Keratinocyte (primary cell): ENCODE results near the gene SLX4. TPM values are rescaled to one million over a fixed set of nuclear protein-coding genes. Genes with fewer than 3 reads are reported as not detected.

ENCODE experiments used
- DNase-seq: peaks from one replicate; pipeline ENCODE4 v3.0.0-alpha.2; 2011; ENCODE audit warnings: low read depth, missing footprints, low spot score
- FAIRE-seq: peaks from 2 replicates; lab custom pipeline; 2011; peaks lifted over from hg19 to GRCh38; lab: Jason Lieb, UNC
- H2AFZ ChIP-seq: 2 replicates; pipeline ENCODE4 v1.6.0; 2012; ENCODE audit warnings: low read length, control low read depth, inconsistent platforms; ENCODE audit not compliant: control insufficient read depth
- H3K27ac ChIP-seq: 2 replicates; pipeline ENCODE4 v1.5.1; 2011; ENCODE audit warnings: low read length; ENCODE audit not compliant: control insufficient read depth, insufficient read depth
- H3K27me3 ChIP-seq: 3 replicates; pipeline ENCODE4 v1.6.0; 2011; ENCODE audit warnings: low read length; ENCODE audit not compliant: control insufficient read depth, insufficient read depth; ENCODE audit errors: extremely low read depth
- H3K36me3 ChIP-seq, 2 experiments: 2 replicates in 1 of 2; 3 replicates in 1 of 2; pipeline ENCODE4 v1.5.1; 2011; ENCODE audit warnings: low read length in 2 of 2, mild to moderate bottlenecking in 1 of 2; ENCODE audit not compliant: control insufficient read depth in 2 of 2, insufficient read depth in 2 of 2; ENCODE audit errors: extremely low read depth in 1 of 2
- H3K4me1 ChIP-seq: 3 replicates; pipeline ENCODE4 v1.5.1; 2011; ENCODE audit warnings: low read length; ENCODE audit not compliant: control insufficient read depth, insufficient read depth; ENCODE audit errors: extremely low read depth
- H3K4me2 ChIP-seq: 3 replicates; pipeline ENCODE4 v1.6.0; 2011; ENCODE audit warnings: low read depth, low read length; ENCODE audit not compliant: control insufficient read depth, insufficient read depth; ENCODE audit errors: extremely low read depth
- H3K4me3 ChIP-seq, 3 experiments: fragments of 200-600 bp in 1 of 3; sonication (generic) in 1 of 3; 2 replicates in 2 of 3; 3 replicates in 1 of 3; pipeline ENCODE4 v1.5.1; 2011 to 2016; ENCODE audit warnings: low read length in 3 of 3, mild to moderate bottlenecking in 3 of 3, control low read depth in 2 of 3, inconsistent platforms in 1 of 3, low read depth in 1 of 3, mixed read lengths in 1 of 3, mixed run types in 1 of 3, moderate library complexity in 1 of 3; ENCODE audit not compliant: control insufficient read depth in 2 of 3, insufficient read depth in 2 of 3; ENCODE audit errors: extremely low read depth in 1 of 3
- H3K79me2 ChIP-seq: 2 replicates; pipeline ENCODE4 v1.6.0; 2012; ENCODE audit warnings: low read length; ENCODE audit not compliant: control insufficient read depth, insufficient read depth
- H3K9ac ChIP-seq: 3 replicates; pipeline ENCODE4 v1.6.0; 2011; ENCODE audit warnings: low read length; ENCODE audit not compliant: control insufficient read depth, insufficient read depth; ENCODE audit errors: extremely low read depth
- H3K9me1 ChIP-seq: 3 replicates; pipeline ENCODE4 v1.6.0; 2011; ENCODE audit warnings: low read length; ENCODE audit not compliant: control insufficient read depth, insufficient read depth; ENCODE audit errors: extremely low read depth
- H3K9me3 ChIP-seq: 2 replicates; pipeline ENCODE4 v1.5.1; 2012; ENCODE audit warnings: low read depth, low read length; ENCODE audit not compliant: control insufficient read depth
- H4K20me1 ChIP-seq: 3 replicates; pipeline ENCODE4 v1.6.0; 2011; ENCODE audit warnings: low read length; ENCODE audit not compliant: control insufficient read depth, insufficient read depth; ENCODE audit errors: extremely low read depth
- CTCF ChIP-seq, 3 experiments: IDR thresholded peaks in 1 of 3; conservative IDR thresholded peaks in 1 of 3; optimal IDR thresholded peaks in 1 of 3; 2 replicates in 2 of 3; 3 replicates in 1 of 3; pipeline versions ENCODE3 to v1.5.1; 2011; ENCODE audit warnings: low read length in 3 of 3, mild to moderate bottlenecking in 3 of 3, moderate library complexity in 2 of 3, control low read depth in 1 of 3, inconsistent platforms in 1 of 3; ENCODE audit not compliant: insufficient read depth in 2 of 3; ENCODE audit errors: extremely low read depth in 1 of 3
- EZH2 ChIP-seq: IDR thresholded peaks from one replicate; pipeline ENCODE4 v1.6.1; 2012; ENCODE audit warnings: inconsistent platforms, mild to moderate bottlenecking, low read length, moderate library complexity
- dilution Hi-C: fragments of 300-500 bp; cut with MboI; formaldehyde crosslinking; loops from one replicate; pipeline ENCODE4 v1.7.0; 2020; ENCODE audit warnings: low sequenced_read_pairs; ENCODE audit not compliant: extremely low pct_ligation_motif_present
- polyA plus RNA-seq, 5 experiments: library from polyadenylated mRNA; depleted of rRNA in 3 of 5; stranded (reverse) in 3 of 5; stranded (forward) in 1 of 5; unstranded in 1 of 5; fragments of >200 nt; gene quantifications; 1 replicate in 1 of 5; 2 replicates in 3 of 5; 3 replicates in 1 of 5; pipeline versions ENCODE4 v1.2.1 to v1.2.3, GENCODE V29; 2011 to 2012; ENCODE audit warnings: missing spikeins in 2 of 5, low read depth in 1 of 5, low replicate concordance in 1 of 5

Gene SLX4
- polyA plus RNA-seq, 1 donor (not counting 4 experiments of a cell fraction or from before 2014, with no cell fraction given), result 2.0 TPM

- Histone ChIP-seq H3K9me1 (no peaks in the 10 kb centered on the region), H3K79me2 (no peaks in the 10 kb centered on the region), H3K27me3 (no peaks in the 10 kb centered on the region), H3K27ac (no peak overlapping the region), H3K4me1 (no peaks in the 10 kb centered on the region), H3K9me3 (no peaks in the 10 kb centered on the region), H3K9ac (no peak overlapping the region), H3K4me2 (no peak overlapping the region), H4K20me1 (no peaks in the 10 kb centered on the region), H3K4me3 (no peak overlapping the region), H3K36me3 (peaks cover 5 to 15% of the 10 kb centered on the region in 2 experiments), H2AFZ (no peak overlapping the region)
- no peak for DNase-seq
- FAIRE-seq, result no peak
- dilution Hi-C loops, result no loop called here
- TF ChIP-seq CTCF (optimal IDR thresholded peaks at IDR 0.05 in 1 of 3, IDR thresholded peaks at IDR 0.05 in 1 of 3, conservative IDR thresholded peaks at IDR 0.05 in 1 of 3; ENCODE audit: extremely low read depth in 1 of 3, insufficient read depth in 2 of 3, low read length in 3 of 3) (no peak), EZH2 (no peak)
Measured at GRCh38 chr16:3590736-3591435, 20.5 kb downstream of the SLX4 start.

GRCh38 chr16:3589991-3590701, 21.3 kb downstream of the SLX4 start:
- FAIRE-seq, result no peak
- H3K27ac ChIP-seq, result no peak overlapping the region
- H3K36me3 ChIP-seq, result peaks cover 5 to 15% of the 10 kb centered on the region in 2 experiments

More at GRCh38 chr16:3589991-3590701, 21.3 kb downstream of the SLX4 start:
- no peak for TF ChIP-seq EZH2
- TF ChIP-seq CTCF (optimal IDR thresholded peaks at IDR 0.05 in 1 of 3, IDR thresholded peaks at IDR 0.05 in 1 of 3, conservative IDR thresholded peaks at IDR 0.05 in 1 of 3; ENCODE audit: extremely low read depth in 1 of 3, insufficient read depth in 2 of 3, low read length in 3 of 3), result no peak
- no peaks in the 10 kb centered on the region for H3K79me2 ChIP-seq
- no peaks in the 10 kb centered on the region for H3K27me3 ChIP-seq
- H3K9ac ChIP-seq, result no peak overlapping the region
- H3K4me3 ChIP-seq, result no peak overlapping the region
- no peaks in the 10 kb centered on the region for H3K4me1 ChIP-seq
- no peaks in the 10 kb centered on the region for H3K9me1 ChIP-seq
- H2AFZ ChIP-seq, result no peak overlapping the region
- dilution Hi-C loops, result no loop called here
- no peaks in the 10 kb centered on the region for H4K20me1 ChIP-seq
- no peak overlapping the region for H3K4me2 ChIP-seq
- no peak for DNase-seq
- no peaks in the 10 kb centered on the region for H3K9me3 ChIP-seq
